ENCODE results near the gene ADAMTSL1. TPM values are rescaled to one million over a fixed set of nuclear protein-coding genes. Genes with fewer than 3 reads are reported as not detected.

ADAMTSL1 gene
- total RNA-seq, 1 experiment from 2014 or later: not detected

GRCh38 chr9:18516965-18517364, 43.0 kb downstream of the ADAMTSL1 start:
- Mint-ChIP-seq H3K4me3 (ENCODE audit: low read depth, unreplicated experiment) (no peak overlapping the region), H3K27ac (ENCODE audit: unreplicated experiment) (no peak overlapping the region), H3K27me3 (ENCODE audit: unreplicated experiment) (no peaks in the 10 kb centered on the region), H3K9me3 (ENCODE audit: low read depth, unreplicated experiment) (no peaks in the 10 kb centered on the region), H3K36me3 (ENCODE audit: insufficient read depth, unreplicated experiment) (no peaks in the 10 kb centered on the region), H3K4me1 (ENCODE audit: low read depth, unreplicated experiment) (no peaks in the 10 kb centered on the region)
- no TSS peak for BruUV-seq (replicated peaks)
- no peak for TF ChIP-seq CTCF (IDR thresholded peaks at IDR 0.05; ENCODE audit: unreplicated experiment)
- DNase-seq: no peak
- CTCF ChIA-PET: no interaction called here
- intact Hi-C loops (cut with micrococcal nuclease; ENCODE audit: unreplicated experiment): no loop called here

- CTCF ChIA-PET: no interaction called here
- Mint-ChIP-seq H3K4me1 (ENCODE audit: low read depth, unreplicated experiment) (no peaks in the 10 kb centered on the region), H3K4me3 (ENCODE audit: low read depth, unreplicated experiment) (no peak overlapping the region), H3K9me3 (ENCODE audit: low read depth, unreplicated experiment) (no peaks in the 10 kb centered on the region), H3K27ac (ENCODE audit: unreplicated experiment) (no peak overlapping the region), H3K27me3 (ENCODE audit: unreplicated experiment) (peaks cover under 1% of the 10 kb centered on the region), H3K36me3 (ENCODE audit: insufficient read depth, unreplicated experiment) (no peaks in the 10 kb centered on the region)
- TF ChIP-seq CTCF (IDR thresholded peaks at IDR 0.05; ENCODE audit: unreplicated experiment): no peak
- intact Hi-C loops (cut with micrococcal nuclease; ENCODE audit: unreplicated experiment): no loop called here
- DNase-seq: no peak
- BruUV-seq (replicated peaks): no TSS peak
These were observed 46.6 kb downstream of the ADAMTSL1 start for GRCh38 chr9:18520416-18521047.

- Mint-ChIP-seq H3K27me3 (ENCODE audit: unreplicated experiment) (peaks cover 15% of the 10 kb centered on the region), H3K9me3 (ENCODE audit: low read depth, unreplicated experiment) (no peaks in the 10 kb centered on the region), H3K27ac (ENCODE audit: unreplicated experiment) (no peak overlapping the region), H3K36me3 (ENCODE audit: insufficient read depth, unreplicated experiment) (no peaks in the 10 kb centered on the region), H3K4me3 (ENCODE audit: low read depth, unreplicated experiment) (no peak overlapping the region), H3K4me1 (ENCODE audit: low read depth, unreplicated experiment) (no peaks in the 10 kb centered on the region)
- intact Hi-C loops (cut with micrococcal nuclease; ENCODE audit: unreplicated experiment): no loop called here
- CTCF ChIA-PET: interaction anchor here (0.7 to 1.1 kb wide), 2 partner anchors 11 to 547 kb away, joined by 4 to 6 read pairs; no protein-coding TSS in a partner anchor
- no TSS peak for BruUV-seq (replicated peaks)
- no peak for DNase-seq
- TF ChIP-seq CTCF (IDR thresholded peaks at IDR 0.05; ENCODE audit: unreplicated experiment): no peak
These were observed 52.7 kb downstream of the ADAMTSL1 start for GRCh38 chr9:18526685-18527084.

- CTCF ChIA-PET: no interaction called here
- no peak overlapping the region for H3K27ac Mint-ChIP-seq (ENCODE audit: unreplicated experiment)
- H3K4me3 Mint-ChIP-seq (ENCODE audit: low read depth, unreplicated experiment): no peak overlapping the region
- peaks cover 6% of the 10 kb centered on the region for H3K27me3 Mint-ChIP-seq (ENCODE audit: unreplicated experiment)
- peaks cover 12% of the 10 kb centered on the region for H3K9me3 Mint-ChIP-seq (ENCODE audit: low read depth, unreplicated experiment)
- intact Hi-C loops (cut with micrococcal nuclease; ENCODE audit: unreplicated experiment): no loop called here
- BruUV-seq (replicated peaks): no TSS peak
- no peak for TF ChIP-seq CTCF (IDR thresholded peaks at IDR 0.05; ENCODE audit: unreplicated experiment)
- H3K36me3 Mint-ChIP-seq (ENCODE audit: insufficient read depth, unreplicated experiment): no peaks in the 10 kb centered on the region
- DNase-seq: no peak
- H3K4me1 Mint-ChIP-seq (ENCODE audit: low read depth, unreplicated experiment): no peaks in the 10 kb centered on the region
These were observed 57.4 kb downstream of the ADAMTSL1 start for GRCh38 chr9:18531136-18532065.
